GM21786 (cell line): ENCODE measurements around the gene MYOF.
"Not testable (repeated sequence)": the region's sequence is repeated elsewhere in the genome, so short reads cannot be mapped to it uniquely, and the experiment has no call there.

ENCODE experiments used
- ATAC-seq: cut with Tn5 transposase; IDR thresholded peaks from one replicate; pipeline ENCODE4 v1.9.1; 2021; ENCODE audit not compliant: unreplicated experiment

The MYOF gene

DNA sequence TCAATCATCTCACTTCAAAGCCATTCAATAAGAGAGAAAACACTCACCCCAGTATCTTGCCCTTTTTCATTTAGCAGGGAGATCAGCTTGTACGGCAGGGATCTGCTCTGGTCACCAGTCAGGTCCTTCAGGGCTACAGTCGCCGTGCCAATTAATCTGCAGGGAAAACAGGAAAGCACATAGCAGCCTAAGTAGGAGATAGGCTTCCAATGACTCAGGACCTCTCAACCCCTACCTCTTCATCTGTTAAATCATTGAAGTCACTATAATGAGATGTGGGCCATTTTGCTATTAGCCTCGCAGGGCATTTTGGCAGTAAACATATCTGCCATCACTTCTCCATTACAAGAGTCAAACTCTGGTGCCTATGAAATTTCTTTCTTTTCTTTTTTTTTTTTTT, 50.8 kb downstream of the MYOF start:
- no peak for ATAC-seq

DNA sequence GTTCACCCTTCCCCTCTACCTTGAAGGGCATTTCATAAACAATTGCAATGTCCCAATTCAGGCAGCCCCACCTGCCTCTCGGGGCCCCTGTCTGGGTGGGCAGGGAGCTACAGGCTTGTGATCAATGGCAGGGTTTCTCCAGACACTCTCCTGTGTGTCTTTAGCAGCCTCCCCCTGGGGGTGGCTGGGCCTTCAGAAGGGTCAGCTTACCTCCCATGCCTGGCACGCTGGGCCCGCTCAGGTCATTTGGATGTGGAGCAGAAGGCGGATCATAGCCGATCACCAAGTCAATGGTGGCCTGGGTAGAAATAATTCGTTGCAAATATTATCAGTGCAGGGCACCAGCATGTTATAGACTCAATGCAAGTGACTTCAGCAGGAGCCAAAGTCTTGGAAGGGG, 56.3 kb downstream of the MYOF start:
- ATAC-seq = no peak

DNA sequence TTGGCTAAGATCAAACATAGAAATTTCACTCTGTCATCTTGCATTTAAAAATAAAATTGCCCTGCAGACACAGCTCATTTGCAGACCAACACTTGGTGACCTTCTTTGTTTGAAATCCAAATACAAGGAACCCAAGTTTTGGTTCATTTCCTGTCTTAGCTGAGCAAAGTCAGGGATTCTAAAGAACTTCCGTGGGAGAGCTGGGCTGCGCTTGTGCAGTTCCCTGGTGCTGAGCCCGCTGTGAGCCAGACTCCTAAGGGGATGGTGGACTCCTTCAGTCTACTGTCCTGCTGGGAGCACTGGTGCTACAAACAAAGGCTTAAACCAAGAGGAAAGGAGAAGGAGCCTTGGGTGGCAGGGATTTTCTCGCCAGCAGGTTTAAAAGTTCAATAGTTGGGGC, 60.0 kb downstream of the MYOF start:
- no peak for ATAC-seq

DNA sequence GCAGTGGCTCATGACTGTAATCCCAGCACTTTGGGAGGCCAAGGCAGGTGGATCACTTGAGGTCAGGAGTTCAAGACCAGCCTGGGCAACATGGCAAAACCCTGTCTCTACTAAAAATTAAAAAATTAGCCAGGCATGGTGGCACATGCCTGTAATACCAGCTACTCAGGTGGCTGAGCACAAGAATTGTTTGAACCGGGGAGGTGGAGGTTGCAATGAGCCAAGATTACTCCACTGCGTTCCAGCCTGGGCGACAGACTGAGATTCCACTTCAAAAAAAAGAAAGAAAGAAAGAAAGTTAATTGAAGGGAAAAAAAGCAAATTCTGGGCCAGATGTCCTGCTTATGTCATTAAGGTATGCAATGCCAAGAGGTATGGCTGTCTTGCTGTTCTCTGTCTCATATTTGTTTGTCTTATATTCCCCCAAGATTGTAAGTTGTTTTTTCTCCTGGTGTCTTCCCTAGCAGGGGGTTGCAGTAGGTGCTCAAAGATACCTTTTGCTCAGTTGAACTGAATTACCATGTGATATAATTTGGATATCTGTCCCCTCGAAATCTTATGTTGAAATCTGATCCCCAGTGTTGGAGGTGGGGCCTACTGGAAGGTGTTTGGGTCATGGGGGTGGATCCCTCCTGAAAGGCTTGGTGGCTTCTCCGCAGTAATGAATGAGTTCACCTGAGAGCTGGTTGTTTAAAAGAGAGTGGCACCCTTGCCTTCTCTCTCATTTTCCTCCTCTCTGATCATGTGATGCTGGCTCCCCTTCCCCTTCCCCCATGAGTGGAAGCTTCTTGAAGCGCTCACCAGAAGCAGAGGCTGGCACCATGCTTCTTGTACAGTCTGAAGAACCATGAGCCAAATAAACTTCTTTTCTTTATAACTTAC, 60.9 kb downstream of the MYOF start:
- no peak for ATAC-seq

GRCh38 chr10:93420091-93420490, 62.0 kb downstream of the MYOF start:
- no peak for ATAC-seq

DNA sequence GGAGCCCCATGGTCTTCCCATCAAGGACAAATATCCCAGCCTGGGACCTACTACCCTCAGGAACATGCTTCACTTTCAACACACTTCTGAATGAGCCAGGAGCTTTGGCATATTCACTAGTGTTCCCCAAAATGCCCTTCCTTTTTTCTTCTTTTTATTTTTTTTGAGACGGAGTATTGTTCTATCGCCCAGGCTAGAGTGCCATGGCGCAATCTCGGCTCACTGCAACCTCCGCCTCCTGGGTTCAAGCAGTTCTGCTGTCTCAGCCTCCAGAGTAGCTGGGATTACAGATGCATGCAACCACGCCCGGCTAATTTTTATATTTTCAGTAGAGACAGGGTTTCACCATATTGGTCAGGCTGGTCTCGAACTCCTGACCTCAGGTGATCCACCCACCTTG, 63.1 kb downstream of the MYOF start:
- not testable (repeated sequence) for ATAC-seq

- ATAC-seq = no peak
Measured at GRCh38 chr10:93417921-93418320, 64.2 kb downstream of the MYOF start.

DNA sequence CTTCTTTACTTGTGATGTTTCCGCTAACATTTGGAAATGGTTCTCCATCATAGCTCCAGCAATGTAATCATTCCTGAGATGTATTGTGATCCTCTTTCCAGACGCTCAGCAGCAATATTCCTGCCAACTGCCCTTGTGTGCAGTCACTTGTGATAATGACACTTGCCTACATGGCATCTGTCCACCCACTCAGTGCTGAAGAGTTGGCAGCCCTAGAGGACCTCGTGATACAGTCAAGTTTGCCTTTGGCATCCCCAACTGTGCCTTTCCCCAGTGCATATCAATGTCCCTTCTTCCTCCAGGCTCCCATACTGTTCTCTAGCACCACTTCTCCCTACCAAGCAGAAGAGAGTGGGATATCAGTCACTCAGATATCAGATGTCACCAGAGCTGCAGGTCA, 64.9 kb downstream of the MYOF start:
- no peak for ATAC-seq

DNA sequence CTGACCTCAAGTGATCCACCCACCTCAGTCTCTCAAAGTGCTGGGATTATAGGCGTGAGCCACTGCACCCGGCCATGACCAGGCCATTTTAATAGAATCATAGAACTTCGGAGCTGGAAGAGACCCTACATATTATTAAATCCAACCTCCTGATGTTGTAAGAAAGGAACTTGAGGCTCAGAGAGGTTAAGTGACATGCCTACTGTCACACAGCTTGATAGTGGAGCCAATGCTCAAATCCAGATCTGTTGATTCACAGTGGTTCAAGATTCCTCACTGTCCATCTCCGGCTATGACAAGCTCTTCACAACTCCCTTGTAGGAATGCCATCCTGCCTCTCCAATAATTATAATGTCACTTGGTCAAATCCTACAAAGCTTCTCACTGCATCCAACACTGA, 65.3 kb downstream of the MYOF start:
- ATAC-seq = no peak

DNA sequence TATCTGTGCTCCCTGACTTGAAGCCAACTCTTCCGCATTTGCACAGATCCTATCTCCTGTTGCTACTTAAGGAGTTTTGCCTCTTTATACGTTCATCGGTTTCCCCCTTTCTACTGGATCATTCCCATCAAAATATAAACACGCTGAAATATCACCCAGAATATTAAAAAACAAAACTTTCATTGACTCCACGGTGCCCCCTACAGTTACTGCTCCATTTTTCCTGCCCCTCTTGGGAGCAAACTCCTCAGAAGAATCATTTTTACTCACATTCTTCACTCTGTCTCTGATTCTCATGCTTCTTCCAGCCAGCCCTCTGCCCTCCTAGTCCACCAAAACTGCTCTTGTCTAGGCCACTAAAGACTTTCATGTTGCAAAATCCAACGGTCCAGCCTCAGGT, 66.4 kb downstream of the MYOF start:
- ATAC-seq = no peak

- ATAC-seq = no peak
Measured at GRCh38 chr10:93413252-93413689, 68.9 kb downstream of the MYOF start.

DNA sequence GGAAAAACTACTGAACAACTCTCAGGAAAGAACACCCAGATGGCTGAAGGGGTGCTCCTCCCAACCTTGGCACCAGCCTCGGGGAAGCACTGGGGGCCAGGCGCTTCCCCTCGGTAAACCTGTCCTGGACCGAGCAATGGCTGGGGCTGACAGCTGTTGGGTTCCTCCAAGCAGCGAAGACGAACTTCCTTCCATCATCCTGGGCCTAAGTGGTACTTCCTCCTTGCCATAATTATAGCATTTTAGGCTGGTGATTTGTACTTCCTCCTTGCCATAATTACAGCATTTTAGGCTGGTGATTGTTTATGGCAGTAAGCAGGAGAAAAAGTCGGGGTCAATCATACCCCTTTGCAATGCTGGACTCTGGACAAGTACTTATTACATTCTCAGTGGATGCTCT, 69.3 kb downstream of the MYOF start:
- no peak for ATAC-seq

- no peak for ATAC-seq
Measured at GRCh38 chr10:93410697-93411348, 71.3 kb downstream of the MYOF start.

DNA sequence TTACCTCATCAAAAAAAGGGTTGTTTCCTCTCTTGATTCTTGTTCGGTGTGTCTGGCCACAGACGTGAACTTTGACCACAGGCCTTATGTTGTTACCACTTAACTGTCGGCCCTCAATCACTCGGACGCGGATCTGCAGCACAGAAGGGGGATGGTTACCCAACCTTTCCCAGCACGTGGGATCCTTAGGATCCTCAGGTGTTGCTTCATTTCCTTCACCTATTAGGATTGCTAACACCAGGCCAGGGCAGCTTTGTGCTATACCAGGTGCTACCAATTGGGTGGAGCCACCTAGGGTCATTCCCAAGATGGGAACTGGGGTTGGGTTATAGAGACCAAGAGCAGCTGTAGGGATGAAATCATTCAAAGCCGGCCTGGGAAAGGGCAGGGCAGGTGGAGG, 73.4 kb downstream of the MYOF start:
- no peak for ATAC-seq

- ATAC-seq = no peak
Measured at GRCh38 chr10:93406364-93407145, 75.6 kb downstream of the MYOF start.

GRCh38 chr10:93404048-93404354, 78.1 kb downstream of the MYOF start:
- ATAC-seq = no peak

- no peak for ATAC-seq
Measured at GRCh38 chr10:93403152-93404047, 78.7 kb downstream of the MYOF start.

- no peak for ATAC-seq
Measured at GRCh38 chr10:93402192-93402591, 79.9 kb downstream of the MYOF start.

DNA sequence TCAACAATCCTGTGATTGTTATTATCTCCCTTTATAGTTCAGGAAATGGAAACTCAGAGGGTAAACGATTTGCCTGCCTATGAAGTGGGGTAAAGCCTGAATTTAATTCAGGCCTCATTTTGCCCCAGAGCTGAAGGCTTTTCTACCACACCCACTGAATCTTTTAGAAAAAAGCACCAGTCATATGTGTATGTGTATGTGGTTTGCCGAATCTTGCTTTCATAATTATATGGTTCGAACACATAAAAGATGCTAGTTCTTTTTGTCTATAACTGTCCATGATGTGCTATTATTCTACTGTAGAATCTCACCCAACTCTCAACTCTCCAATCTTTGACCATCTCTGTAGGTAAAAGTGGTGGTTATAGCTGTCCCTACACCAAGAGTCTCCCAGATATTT, 83.6 kb downstream of the MYOF start:
- ATAC-seq = no peak

- ATAC-seq = no peak
Measured at GRCh38 chr10:93397020-93397419, 85.1 kb downstream of the MYOF start.

GRCh38 chr10:93393211-93393610, 88.9 kb downstream of the MYOF start:
- no peak for ATAC-seq
